OCI-LY1 (cell line): ENCODE measurements around the gene ELAVL1.

Source experiments
- CTCF ChIP-seq: fragments of 200-600 bp; sonication (generic), shearing (Covaris generic); IDR thresholded peaks from 2 replicates; pipeline ENCODE4 v1.5.1; 2017; ENCODE audit warnings: mild to moderate bottlenecking, antibody characterized with exemption, low read length, moderate library complexity, mixed read lengths
- EZH2 ChIP-seq: fragments of 200-600 bp; sonication (generic), shearing (Covaris generic); IDR thresholded peaks from 2 replicates; pipeline ENCODE4 v1.8.0; 2017; ENCODE audit warnings: borderline replicate concordance, mixed run types, mild to moderate bottlenecking, antibody characterized with exemption, low read length, moderate library complexity, mixed read lengths

- TF ChIP-seq CTCF = no peak
- no peak for TF ChIP-seq EZH2
Observed at GRCh38 chr19:7993560-7993959, 11.9 kb downstream of the ELAVL1 start.
